ENCODE data around the gene RABAC1. TPM values are rescaled to one million over a fixed set of nuclear protein-coding genes. Genes with fewer than 3 reads are reported as not detected.

The RABAC1 gene
- total RNA-seq, 1 experiment from 2014 or later: 94.0 TPM

DNA sequence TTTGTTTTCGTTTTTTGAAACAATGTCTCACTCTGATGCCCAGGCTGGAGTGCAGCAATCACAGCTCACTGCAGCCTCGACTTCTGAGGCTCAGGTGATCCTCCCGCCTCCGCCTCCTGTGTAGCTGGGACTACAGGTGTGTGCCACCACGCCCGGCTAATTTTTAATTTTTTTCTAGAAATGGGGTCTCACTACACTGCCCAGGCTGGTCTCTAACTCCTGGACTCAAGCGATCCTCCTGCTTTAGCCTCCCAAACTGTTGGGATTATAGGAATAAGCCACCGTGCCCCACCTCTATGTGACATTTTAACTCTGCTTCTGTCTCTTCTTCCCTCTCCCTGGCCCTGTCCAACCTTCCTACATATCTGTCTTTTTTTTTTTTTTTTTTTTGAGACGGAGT is 29.8 kb upstream of the RABAC1 start:
- Histone ChIP-seq H2BK5ac (ENCODE audit: insufficient read length, low read length) (no peak overlapping the region), H4K8ac (replicated peaks; ENCODE audit: insufficient read length, low read depth, low read length) (no peak overlapping the region)
- TF ChIP-seq, protein P1, sequence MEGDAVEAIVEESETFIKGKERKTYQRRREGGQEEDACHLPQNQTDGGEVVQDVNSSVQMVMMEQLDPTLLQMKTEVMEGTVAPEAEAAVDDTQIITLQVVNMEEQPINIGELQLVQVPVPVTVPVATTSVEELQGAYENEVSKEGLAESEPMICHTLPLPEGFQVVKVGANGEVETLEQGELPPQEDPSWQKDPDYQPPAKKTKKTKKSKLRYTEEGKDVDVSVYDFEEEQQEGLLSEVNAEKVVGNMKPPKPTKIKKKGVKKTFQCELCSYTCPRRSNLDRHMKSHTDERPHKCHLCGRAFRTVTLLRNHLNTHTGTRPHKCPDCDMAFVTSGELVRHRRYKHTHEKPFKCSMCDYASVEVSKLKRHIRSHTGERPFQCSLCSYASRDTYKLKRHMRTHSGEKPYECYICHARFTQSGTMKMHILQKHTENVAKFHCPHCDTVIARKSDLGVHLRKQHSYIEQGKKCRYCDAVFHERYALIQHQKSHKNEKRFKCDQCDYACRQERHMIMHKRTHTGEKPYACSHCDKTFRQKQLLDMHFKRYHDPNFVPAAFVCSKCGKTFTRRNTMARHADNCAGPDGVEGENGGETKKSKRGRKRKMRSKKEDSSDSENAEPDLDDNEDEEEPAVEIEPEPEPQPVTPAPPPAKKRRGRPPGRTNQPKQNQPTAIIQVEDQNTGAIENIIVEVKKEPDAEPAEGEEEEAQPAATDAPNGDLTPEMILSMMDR (conservative IDR thresholded peaks at IDR 0.05): no peak

More for the DNA sequence above, 29.8 kb upstream of the RABAC1 start:
- Histone ChIP-seq H4K20me1 (ENCODE audit: control insufficient read depth, insufficient read depth, insufficient read length) (no peaks in the 10 kb centered on the region), H3K4ac (ENCODE audit: low read depth, low read length) (no peak overlapping the region), H3K4me1 (ENCODE audit: insufficient read depth, low read length) (no peaks in the 10 kb centered on the region), H2AK5ac (ENCODE audit: insufficient read length, low read length) (no peak overlapping the region), H2BK15ac (ENCODE audit: low read depth, low read length) (no peak overlapping the region), H3K56ac (ENCODE audit: insufficient read length, low read depth, low read length) (no peak overlapping the region), H4K91ac (ENCODE audit: insufficient read length, low read depth, low read length) (no peak overlapping the region), H3K14ac (ENCODE audit: insufficient read depth, low read length) (no peak overlapping the region), H3T11ph (ENCODE audit: low read length) (no peak overlapping the region), H3K18ac (ENCODE audit: insufficient read length, low read depth, low read length) (no peak overlapping the region), H3K27ac (ENCODE audit: insufficient read length, low read depth, low read length) (no peak overlapping the region), H3K9ac (ENCODE audit: extremely low read depth, insufficient read length, low read length) (no peak overlapping the region), H3K27me3 (ENCODE audit: insufficient read depth, low read length) (no peaks in the 10 kb centered on the region), H4K5ac (ENCODE audit: insufficient read length, low read depth, low read length) (no peak overlapping the region), H2BK20ac (ENCODE audit: low read depth, low read length, poor library complexity, severe bottlenecking) (no peak overlapping the region), H3K23ac (ENCODE audit: insufficient read length, low read depth, low read length) (no peak overlapping the region), H3K23me2 (ENCODE audit: insufficient read length, low read depth, low read length, poor library complexity, severe bottlenecking) (peaks cover 5% of the 10 kb centered on the region), H3K79me1 (ENCODE audit: insufficient read depth, low read depth, low read length, poor library complexity, severe bottlenecking) (no peaks in the 10 kb centered on the region), H2BK12ac (ENCODE audit: insufficient read length, low read depth, low read length) (no peak overlapping the region), H3K9me3 (ENCODE audit: control insufficient read depth, low read depth, low read length) (no peaks in the 10 kb centered on the region), H3K4me2 (ENCODE audit: insufficient read depth, insufficient read length, low read length) (no peak overlapping the region), H2AFZ (ENCODE audit: low read length) (no peak overlapping the region), H3K79me2 (ENCODE audit: insufficient read depth, low read length) (no peaks in the 10 kb centered on the region), H2BK120ac (ENCODE audit: low read depth, low read length, poor library complexity, severe bottlenecking) (no peak overlapping the region)
- Mint-ChIP-seq H3K36me3 (ENCODE audit: insufficient read depth in 1 of 3, low read depth in 3 of 3) (peaks cover 4 to 23% (median 11%) of the 10 kb centered on the region in 3 experiments; a peak in 5 of 7 replicates), H3K9me3 (no peaks in the 10 kb centered on the region), H3K4me1 (peaks cover 5 to 14% of the 10 kb centered on the region in 2 experiments), H3K4me3 (no peak overlapping the region), H3K27me3 (ENCODE audit: low read depth) (peaks cover 22% of the 10 kb centered on the region), H3K27ac (no peak overlapping the region)
- no CpG with 5 or more reads among the region's 9 CpGs for WGBS (ENCODE audit: extremely low coverage, insufficient read length, low lambda C conversion rate)
- no peak for DNase-seq
